A549 (cell line): Measurements from ENCODE around the gene HEMGN. TPM values are rescaled to one million over a fixed set of nuclear protein-coding genes. Genes with fewer than 3 reads are reported as not detected.

Source experiments
- ATAC-seq, 2 experiments: fragments of 200-7000 bp in 1 of 2; fragments of >200 bp in 1 of 2; cut with Nextera tagmentation in 1 of 2; cut with Tn5 transposase in 1 of 2; 3 replicates each; pipeline versions ENCODE4 v1.8.0 to v1.9.1; 2018 to 2020; ENCODE audit warnings: mild to moderate bottlenecking in 1 of 2, moderate library complexity in 1 of 2
- CTCF ChIA-PET: fragments of 300-600 bp; sonication (Branson Sonifier 250); formaldehyde crosslinking; extraction: SDS; loops from one replicate; lab custom pipeline; 2021; ENCODE audit warnings: antibody characterized with exemption, inconsistent platforms; lab: Yijun Ruan, JAX
- POLR2A ChIA-PET: fragments of 350-600 bp; formaldehyde crosslinking; extraction: SDS; loops from one replicate; lab custom pipeline; 2021; ENCODE audit warnings: antibody characterized with exemption, inconsistent platforms; lab: Yijun Ruan, JAX
- DNase-seq, 2 experiments: peaks; one replicate each; pipeline versions ENCODE4 v3.0.0 to v3.0.0-alpha.2; 2011 to 2016; ENCODE audit warnings: low read depth in 1 of 2, low spot score in 1 of 2
- FAIRE-seq: peaks from 2 replicates; lab custom pipeline; 2011; peaks lifted over from hg19 to GRCh38; lab: Jason Lieb, UNC
- H3K27ac ChIP-seq, 2 experiments: fragments of >200 bp; sonication (Bioruptor Twin); formaldehyde crosslinking; 3 replicates each; pipeline ENCODE4 v1.5.1; 2016 to 2017
- H3K4me1 ChIP-seq: fragments of >200 bp; sonication (Bioruptor Twin); formaldehyde crosslinking; 3 replicates; pipeline ENCODE4 v1.6.1; 2016
- H3K4me2 ChIP-seq: fragments of >200 bp; sonication (Bioruptor Twin); formaldehyde crosslinking; 3 replicates; pipeline ENCODE4 v1.6.1; 2016
- H3K4me3 ChIP-seq: fragments of >200 bp; sonication (Bioruptor Twin); formaldehyde crosslinking; 3 replicates; pipeline ENCODE4 v1.5.1; 2016
- H3K9me3 ChIP-seq: fragments of >200 bp; sonication (Bioruptor Twin); formaldehyde crosslinking; 3 replicates; pipeline ENCODE4 v1.6.1; 2016
- CBX2 ChIP-seq: fragments of 200-600 bp; sonication (generic); IDR thresholded peaks from 2 replicates; pipeline ENCODE4 v1.6.1; 2016; ENCODE audit warnings: low read depth, mild to moderate bottlenecking, borderline replicate concordance
- CEBPB ChIP-seq, 2 experiments: fragments of >200 bp in 1 of 2; sonication (Bioruptor Twin) in 1 of 2; formaldehyde crosslinking in 1 of 2; IDR thresholded peaks; 2 replicates each; pipeline ENCODE4 v1.6.1; 2012 to 2016
- CHD4 ChIP-seq: fragments of 200-600 bp; sonication (generic); IDR thresholded peaks from 2 replicates; pipeline ENCODE4 v1.6.1; 2016; ENCODE audit warnings: antibody characterized with exemption, mild to moderate bottlenecking, borderline replicate concordance
- EHF ChIP-seq: fragments of 250-450 bp; sonication (Bioruptor Pico); IDR thresholded peaks from 2 replicates; pipeline ENCODE4 v1.5.0; 2020; ENCODE audit warnings: mild to moderate bottlenecking
- EHMT2 ChIP-seq: fragments of 200-600 bp; sonication (generic); IDR thresholded peaks from 2 replicates; pipeline ENCODE4 v1.6.1; 2016; ENCODE audit warnings: antibody characterized with exemption, low read depth, mild to moderate bottlenecking, moderate library complexity
- FOSL2 ChIP-seq, 2 experiments: fragments of 450-650 bp in 1 of 2; fragments of >200 bp in 1 of 2; sonication (Bioruptor Twin) in 1 of 2; formaldehyde crosslinking; IDR thresholded peaks; 2 replicates each; pipeline versions ENCODE4 v1.5.0 to v1.6.1; 2016 to 2020; ENCODE audit warnings: mild to moderate bottlenecking in 1 of 2, moderate library complexity in 1 of 2
- HOXB13 ChIP-seq: fragments of 250-450 bp; sonication (Bioruptor Pico); IDR thresholded peaks from 2 replicates; pipeline ENCODE4 v1.5.0; 2020; ENCODE audit warnings: low read depth, mild to moderate bottlenecking, moderate library complexity
- HOXB5 ChIP-seq: fragments of 250-450 bp; sonication (Bioruptor Pico); IDR thresholded peaks from 2 replicates; pipeline ENCODE4 v1.5.0; 2020; ENCODE audit warnings: mild to moderate bottlenecking, moderate library complexity
- KDM5A ChIP-seq: fragments of 200-600 bp; sonication (generic); IDR thresholded peaks from 2 replicates; pipeline ENCODE4 v1.6.1; 2016; ENCODE audit warnings: antibody characterized with exemption, mild to moderate bottlenecking
- MAZ ChIP-seq: fragments of 150-350 bp; IDR thresholded peaks from 2 replicates; pipeline ENCODE4 v1.6.1; 2014; ENCODE audit warnings: antibody characterized with exemption, low read depth, low read length, borderline replicate concordance
- NPAS2 ChIP-seq: fragments of 250-450 bp; sonication (Bioruptor Pico); IDR thresholded peaks from 2 replicates; pipeline ENCODE4 v1.8.0; 2022; ENCODE audit warnings: mild to moderate bottlenecking, moderate library complexity, borderline replicate concordance
- PHF8 ChIP-seq: fragments of 200-600 bp; sonication (generic); IDR thresholded peaks from 2 replicates; pipeline ENCODE4 v1.6.1; 2016; ENCODE audit warnings: low read depth, mild to moderate bottlenecking, antibody characterized with exemption, moderate library complexity, borderline replicate concordance
- POLR2AphosphoS2 ChIP-seq: conservative IDR thresholded peaks from 2 replicates; pipeline ENCODE4 v1.6.1; 2012; ENCODE audit warnings: low read length, improper control_type of control experiment, inconsistent platforms
- RAD21 ChIP-seq, 2 experiments: fragments of >200 bp in 1 of 2; sonication (Bioruptor Twin) in 1 of 2; formaldehyde crosslinking in 1 of 2; IDR thresholded peaks in 1 of 2; conservative IDR thresholded peaks in 1 of 2; 2 replicates in 1 of 2; 3 replicates in 1 of 2; pipeline ENCODE4 v1.6.1; 2012 to 2018; ENCODE audit warnings: inconsistent platforms in 1 of 2
- SMC3 ChIP-seq: fragments of >200 bp; sonication (Bioruptor Twin); formaldehyde crosslinking; IDR thresholded peaks from 3 replicates; pipeline ENCODE4 v1.6.1; 2018; ENCODE audit warnings: inconsistent platforms
- TP53 ChIP-seq: fragments of 250-450 bp; sonication (Bioruptor Pico); IDR thresholded peaks from 2 replicates; pipeline ENCODE4 v1.5.0; 2021; ENCODE audit warnings: mild to moderate bottlenecking, moderate library complexity
- ZSCAN20 ChIP-seq: fragments of 250-450 bp; sonication (Bioruptor Pico); IDR thresholded peaks from 2 replicates; pipeline ENCODE4 v1.8.0; 2022; ENCODE audit warnings: mild to moderate bottlenecking, moderate library complexity
- WGBS: methylation state at CpG from one replicate; pipeline ENCODE4 v1.1.6; 2017; ENCODE audit errors: missing lambda C conversion rate; 5-methylcytosine and 5-hydroxymethylcytosine counted together
- polyA plus RNA-seq, 4 experiments: library from polyadenylated mRNA; depleted of rRNA in 3 of 4; stranded (reverse); fragments of >200 nt; fragmentation: RNase III in 1 of 4; extraction: RNeasy Plus Mini Kit Qiagen cat#74134 plus additional on column Dnase treatment in 1 of 4; gene quantifications; 2 replicates in 3 of 4; 3 replicates in 1 of 4; pipeline ENCODE4 v1.2.3, GENCODE V29; 2011 to 2017
- TF ChIP-seq, protein P1 (sequence below): fragments of >200 bp; sonication (Bioruptor Twin); formaldehyde crosslinking; IDR thresholded peaks from 3 replicates; pipeline ENCODE4 v1.6.1; 2016
- TF ChIP-seq, protein P2 (sequence below): IDR thresholded peaks from 2 replicates; pipeline ENCODE4 v1.6.1; 2012
- TF ChIP-seq, protein P3 (sequence below): IDR thresholded peaks from 2 replicates; pipeline ENCODE4 v1.6.1; 2012
- TF ChIP-seq, protein P4 (sequence below): fragments of 450-650 bp; IDR thresholded peaks from 2 replicates; pipeline ENCODE4 v1.6.1; 2014; ENCODE audit warnings: antibody characterized with exemption

The HEMGN gene
- polyA plus RNA-seq, 2 of the 4 experiments (the other 2 are of a cell fraction) = not detected

DNA sequence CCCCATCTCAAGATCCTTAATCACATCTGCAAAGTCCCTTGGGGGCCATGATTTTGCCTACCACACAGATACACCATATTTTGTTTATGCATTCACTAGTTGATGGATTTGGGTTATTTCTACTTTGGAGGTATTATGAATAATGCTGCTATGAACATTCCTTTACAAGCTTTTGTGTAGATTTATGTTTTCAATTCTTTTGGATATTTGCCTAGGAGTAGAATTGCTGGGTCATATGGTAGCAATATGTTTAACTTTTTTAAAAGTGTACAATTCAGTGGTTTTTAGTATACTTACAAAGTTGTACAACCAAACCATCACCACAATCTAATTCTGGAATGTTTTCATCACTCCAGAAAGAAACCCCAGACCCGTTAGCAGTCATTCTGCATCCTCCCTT lies 37.4 kb upstream of the HEMGN start:
- 62% methylated on average over 1 of the region's 1 CpG for WGBS
- Histone ChIP-seq H3K9me3 (0 out of 3 replicates have a peak, but pooled peaks cover 3% of the 10 kb centered on the region), H3K4me3 (no peak overlapping the region), H3K4me1 (no peaks in the 10 kb centered on the region), H3K27ac (no peak overlapping the region), H3K4me2 (no peak overlapping the region)
- no peak for DNase-seq
- POLR2A ChIA-PET = no interaction called here
- FAIRE-seq = no peak
- ATAC-seq = no peak
- CTCF ChIA-PET = interaction anchor here (1.5 kb wide), 1 partner anchor 52 kb away, joined by 4 read pairs; no protein-coding TSS in a partner anchor
- TF ChIP-seq SMC3 (no peak), CBX2 (no peak), KDM5A (no peak), RAD21 (conservative IDR thresholded peaks at IDR 0.05 in 1 of 2, IDR thresholded peaks at IDR 0.05 in 1 of 2) (no peak), HOXB5 (no peak), MAZ (no peak), EHMT2 (no peak), NPAS2 (no peak), EHF (CRISPR knock-in tag) (no peak), PHF8 (no peak), POLR2AphosphoS2 (no peak)
- TF ChIP-seq, protein P1, sequence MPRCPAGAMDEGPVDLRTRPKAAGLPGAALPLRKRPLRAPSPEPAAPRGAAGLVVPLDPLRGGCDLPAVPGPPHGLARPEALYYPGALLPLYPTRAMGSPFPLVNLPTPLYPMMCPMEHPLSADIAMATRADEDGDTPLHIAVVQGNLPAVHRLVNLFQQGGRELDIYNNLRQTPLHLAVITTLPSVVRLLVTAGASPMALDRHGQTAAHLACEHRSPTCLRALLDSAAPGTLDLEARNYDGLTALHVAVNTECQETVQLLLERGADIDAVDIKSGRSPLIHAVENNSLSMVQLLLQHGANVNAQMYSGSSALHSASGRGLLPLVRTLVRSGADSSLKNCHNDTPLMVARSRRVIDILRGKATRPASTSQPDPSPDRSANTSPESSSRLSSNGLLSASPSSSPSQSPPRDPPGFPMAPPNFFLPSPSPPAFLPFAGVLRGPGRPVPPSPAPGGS = no peak
- TF ChIP-seq, protein P2, sequence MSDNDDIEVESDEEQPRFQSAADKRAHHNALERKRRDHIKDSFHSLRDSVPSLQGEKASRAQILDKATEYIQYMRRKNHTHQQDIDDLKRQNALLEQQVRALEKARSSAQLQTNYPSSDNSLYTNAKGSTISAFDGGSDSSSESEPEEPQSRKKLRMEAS = no peak
- TF ChIP-seq, protein P3, sequence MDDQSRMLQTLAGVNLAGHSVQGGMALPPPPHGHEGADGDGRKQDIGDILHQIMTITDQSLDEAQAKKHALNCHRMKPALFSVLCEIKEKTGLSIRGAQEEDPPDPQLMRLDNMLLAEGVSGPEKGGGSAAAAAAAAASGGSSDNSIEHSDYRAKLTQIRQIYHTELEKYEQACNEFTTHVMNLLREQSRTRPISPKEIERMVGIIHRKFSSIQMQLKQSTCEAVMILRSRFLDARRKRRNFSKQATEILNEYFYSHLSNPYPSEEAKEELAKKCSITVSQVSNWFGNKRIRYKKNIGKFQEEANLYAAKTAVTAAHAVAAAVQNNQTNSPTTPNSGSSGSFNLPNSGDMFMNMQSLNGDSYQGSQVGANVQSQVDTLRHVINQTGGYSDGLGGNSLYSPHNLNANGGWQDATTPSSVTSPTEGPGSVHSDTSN = no peak

DNA sequence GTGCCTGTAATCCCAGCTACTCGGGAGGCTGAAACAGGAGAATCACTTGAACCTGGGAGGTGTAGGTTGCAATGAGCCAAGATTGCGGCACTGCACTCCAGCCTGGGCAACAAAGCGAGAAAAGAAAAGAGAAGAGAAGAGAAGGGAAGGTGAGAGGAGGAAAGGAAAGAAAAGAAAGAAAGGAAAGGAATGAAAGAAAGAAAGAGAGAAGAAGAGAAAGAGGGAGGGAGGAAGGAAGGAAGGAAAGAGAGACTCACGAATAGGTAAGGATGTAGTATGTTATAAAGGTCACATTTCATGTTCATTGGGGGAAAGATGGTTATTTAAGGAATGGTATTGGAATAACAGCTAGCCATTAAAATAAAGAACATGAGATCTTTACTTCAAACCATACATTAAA lies 34.8 kb upstream of the HEMGN start:
- Histone ChIP-seq H3K4me3 (no peak overlapping the region), H3K4me2 (no peak overlapping the region), H3K27ac (no peak overlapping the region), H3K9me3 (0 out of 3 replicates have a peak, but pooled peaks cover 3% of the 10 kb centered on the region), H3K4me1 (no peaks in the 10 kb centered on the region)
- no peak for FAIRE-seq
- ChIA-PET POLR2A (no interaction called here), CTCF (interaction anchor here (0.8 to 4.9 kb wide), 3 partner anchors 10 to 27 kb away, joined by 3 to 16 read pairs (median 4); partner anchors contain the start of gene ANP32B)
- TF ChIP-seq CHD4 (no peak), FOSL2 (IDR thresholded peaks at IDR 0.05) (no peak), FOSL2 (CRISPR knock-in tag; IDR thresholded peaks at IDR 0.05) (no peak)
- no peak for DNase-seq
- no peak for ATAC-seq
- WGBS = 74% methylated on average over 4 of the region's 4 CpGs

DNA sequence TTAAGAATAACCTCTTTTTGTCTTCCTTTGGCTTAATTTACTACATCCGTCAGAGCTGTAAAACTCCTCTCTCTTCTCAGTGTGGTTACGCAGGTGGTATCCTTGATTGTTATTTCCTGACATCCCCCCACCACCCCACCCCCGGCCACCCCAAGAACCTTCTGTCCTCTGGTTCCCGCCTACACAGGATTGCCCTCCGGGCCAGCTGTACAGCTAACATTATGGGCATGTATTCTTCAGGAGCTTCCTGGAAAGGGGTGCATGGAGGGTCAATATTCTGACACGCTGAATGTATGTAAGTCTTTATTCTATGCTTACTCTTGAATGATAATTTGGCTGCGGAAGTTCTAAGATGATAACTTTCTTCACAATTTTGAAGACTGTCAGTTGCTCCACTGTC lies 32.2 kb upstream of the HEMGN start:
- ChIA-PET POLR2A (interaction anchor here (0.6 kb wide), 1 partner anchor 48 kb away, joined by 3 read pairs; no protein-coding TSS in a partner anchor), CTCF (interaction anchor here (1.0 to 4.9 kb wide), 2 partner anchors 7 to 47 kb away, joined by 5 to 16 read pairs; partner anchors contain the start of gene TRMO)
- ATAC-seq = no peak
- Histone ChIP-seq H3K4me1 (no peaks in the 10 kb centered on the region), H3K4me3 (no peak overlapping the region), H3K4me2 (no peak overlapping the region), H3K27ac (no peak overlapping the region), H3K9me3 (no peaks in the 10 kb centered on the region)
- FAIRE-seq = no peak
- no peak for DNase-seq
- TF ChIP-seq TP53 (CRISPR knock-in tag) (no peak), PHF8 (no peak), FOSL2 (IDR thresholded peaks at IDR 0.05) (no peak), FOSL2 (CRISPR knock-in tag; IDR thresholded peaks at IDR 0.05) (no peak), HOXB13 (CRISPR knock-in tag) (no peak), ZSCAN20 (CRISPR knock-in tag) (no peak), CEBPB (IDR thresholded peaks at IDR 0.05) (no peak)
- TF ChIP-seq, protein P2 = no peak
- TF ChIP-seq, protein P4, sequence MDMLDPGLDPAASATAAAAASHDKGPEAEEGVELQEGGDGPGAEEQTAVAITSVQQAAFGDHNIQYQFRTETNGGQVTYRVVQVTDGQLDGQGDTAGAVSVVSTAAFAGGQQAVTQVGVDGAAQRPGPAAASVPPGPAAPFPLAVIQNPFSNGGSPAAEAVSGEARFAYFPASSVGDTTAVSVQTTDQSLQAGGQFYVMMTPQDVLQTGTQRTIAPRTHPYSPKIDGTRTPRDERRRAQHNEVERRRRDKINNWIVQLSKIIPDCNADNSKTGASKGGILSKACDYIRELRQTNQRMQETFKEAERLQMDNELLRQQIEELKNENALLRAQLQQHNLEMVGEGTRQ = no peak
- TF ChIP-seq, protein P1 = no peak
- WGBS = 70% methylated on average over 7 of the region's 7 CpGs
